ENCODE data around the gene TMEM151B. TPM values are rescaled to one million over a fixed set of nuclear protein-coding genes. Genes with fewer than 3 reads are reported as not detected.
A peak's percentile ranks its signal among the peaks of the same experiment; 100 is the strongest.
"Not testable (repeated sequence)": the region's sequence is repeated elsewhere in the genome, so short reads cannot be mapped to it uniquely, and the experiment has no call there.

Gene TMEM151B
- total and polyA plus RNA-seq, 4 donors = 9.3 to 53.1 (median 34.5) TPM

GRCh38 chr6:44341095-44341890 lies 71.0 kb downstream of the TMEM151B start:
- Histone ChIP-seq H3K4me1 (ENCODE audit: control insufficient read depth, insufficient read depth, low read length) (peaks cover 9% of the 10 kb centered on the region), H3K9me3 (ENCODE audit: control insufficient read depth, insufficient read depth, low read length) (no peaks in the 10 kb centered on the region), H3K4me3 (ENCODE audit: low read depth, low read length) (no peak overlapping the region), H3K36me3 (ENCODE audit: control insufficient read depth, insufficient read depth, low read length) (peaks cover 2% of the 10 kb centered on the region), H3K27me3 (ENCODE audit: control insufficient read depth, insufficient read depth, low read length) (peaks cover 14% of the 10 kb centered on the region), H3K27ac (ENCODE audit: low read depth, low read length) (no peak overlapping the region)
- DNase-seq (ENCODE audit: low read depth in 4 of 6, low spot score in 6 of 6) = no peak
- WGBS (ENCODE audit: insufficient coverage) = 48% methylated on average over 5 of the region's 8 CpGs

GRCh38 chr6:44342052-44342451 lies 71.8 kb downstream of the TMEM151B start:
- Histone ChIP-seq H3K27me3 (ENCODE audit: control insufficient read depth, insufficient read depth, low read length) (peaks cover 16% of the 10 kb centered on the region), H3K4me3 (ENCODE audit: low read depth, low read length) (no peak overlapping the region), H3K27ac (ENCODE audit: low read depth, low read length) (no peak overlapping the region), H3K9me3 (ENCODE audit: control insufficient read depth, insufficient read depth, low read length) (no peaks in the 10 kb centered on the region), H3K4me1 (ENCODE audit: control insufficient read depth, insufficient read depth, low read length) (peaks cover 9% of the 10 kb centered on the region), H3K36me3 (ENCODE audit: control insufficient read depth, insufficient read depth, low read length) (peaks cover 2% of the 10 kb centered on the region)
- DNase-seq (ENCODE audit: low read depth in 4 of 6, low spot score in 6 of 6) = peak in 2 of 6 donors; percentile 33 to 53
- WGBS (ENCODE audit: insufficient coverage) = 72% methylated on average over 4 of the region's 6 CpGs

GRCh38 chr6:44342489-44342888 lies 72.2 kb downstream of the TMEM151B start, which contains the start of gene SPATS1:
Gene SPATS1, plus strand, starts transcription at chr6:44342650. Its CDS starts 446 bp downstream, at chr6:44343096.
- DNase-seq (ENCODE audit: low read depth in 4 of 6, low spot score in 6 of 6) = peak in 2 of 6 donors; percentile 39 to 47
- Histone ChIP-seq H3K9me3 (ENCODE audit: control insufficient read depth, insufficient read depth, low read length) (no peaks in the 10 kb centered on the region), H3K36me3 (ENCODE audit: control insufficient read depth, insufficient read depth, low read length) (peaks cover 2% of the 10 kb centered on the region), H3K27ac (ENCODE audit: low read depth, low read length) (no peak within 1 kb of the TSS), H3K4me1 (ENCODE audit: control insufficient read depth, insufficient read depth, low read length) (peaks cover 9% of the 10 kb centered on the region), H3K27me3 (ENCODE audit: control insufficient read depth, insufficient read depth, low read length) (peaks cover 16% of the 10 kb centered on the region), H3K4me3 (ENCODE audit: low read depth, low read length) (peak within 1 kb of the TSS; percentile 9)
- WGBS (ENCODE audit: insufficient coverage) = 3% methylated on average over 30 of the region's 31 CpGs

GRCh38 chr6:44346818-44347217 lies 76.6 kb downstream of the TMEM151B start:
- DNase-seq (ENCODE audit: low read depth in 4 of 6, low spot score in 6 of 6); H3K27ac ChIP-seq (ENCODE audit: low read depth, low read length); H3K4me3 ChIP-seq (ENCODE audit: low read depth, low read length); H3K4me1 ChIP-seq (ENCODE audit: control insufficient read depth, insufficient read depth, low read length); H3K9me3 ChIP-seq (ENCODE audit: control insufficient read depth, insufficient read depth, low read length); H3K36me3 ChIP-seq (ENCODE audit: control insufficient read depth, insufficient read depth, low read length): not testable (repeated sequence)
- H3K27me3 ChIP-seq (ENCODE audit: control insufficient read depth, insufficient read depth, low read length) = peaks cover 16% of the 10 kb centered on the region
- WGBS (ENCODE audit: insufficient coverage) = 100% methylated on average over 2 of the region's 4 CpGs

- WGBS (ENCODE audit: insufficient coverage) = 73% methylated on average over 6 of the region's 6 CpGs
- H3K27ac ChIP-seq (ENCODE audit: low read depth, low read length) = no peak overlapping the region
- H3K4me1 ChIP-seq (ENCODE audit: control insufficient read depth, insufficient read depth, low read length) = no peaks in the 10 kb centered on the region
- DNase-seq (ENCODE audit: low read depth in 4 of 6, low spot score in 6 of 6) = no peak
- no peaks in the 10 kb centered on the region for H3K9me3 ChIP-seq (ENCODE audit: control insufficient read depth, insufficient read depth, low read length)
- no peak overlapping the region for H3K4me3 ChIP-seq (ENCODE audit: low read depth, low read length)
- peaks cover 2% of the 10 kb centered on the region for H3K27me3 ChIP-seq (ENCODE audit: control insufficient read depth, insufficient read depth, low read length)
- H3K36me3 ChIP-seq (ENCODE audit: control insufficient read depth, insufficient read depth, low read length) = no peaks in the 10 kb centered on the region
These were observed 79.8 kb downstream of the TMEM151B start for GRCh38 chr6:44349904-44350649.

GRCh38 chr6:44350650-44350994 lies 80.4 kb downstream of the TMEM151B start:
- H3K9me3 ChIP-seq (ENCODE audit: control insufficient read depth, insufficient read depth, low read length); H3K27me3 ChIP-seq (ENCODE audit: control insufficient read depth, insufficient read depth, low read length); H3K4me3 ChIP-seq (ENCODE audit: low read depth, low read length); H3K36me3 ChIP-seq (ENCODE audit: control insufficient read depth, insufficient read depth, low read length); DNase-seq (ENCODE audit: low read depth in 4 of 6, low spot score in 6 of 6); H3K4me1 ChIP-seq (ENCODE audit: control insufficient read depth, insufficient read depth, low read length); H3K27ac ChIP-seq (ENCODE audit: low read depth, low read length): not testable (repeated sequence)
- 100% methylated on average over 2 of the region's 4 CpGs for WGBS (ENCODE audit: insufficient coverage)

GRCh38 chr6:44352259-44352658 lies 82.0 kb downstream of the TMEM151B start:
- no peak for DNase-seq (ENCODE audit: low read depth in 4 of 6, low spot score in 6 of 6)
- no peaks in the 10 kb centered on the region for H3K27me3 ChIP-seq (ENCODE audit: control insufficient read depth, insufficient read depth, low read length)
- H3K27ac ChIP-seq (ENCODE audit: low read depth, low read length) = no peak overlapping the region
- WGBS (ENCODE audit: insufficient coverage) = 100% methylated on average over 2 of the region's 4 CpGs
- no peaks in the 10 kb centered on the region for H3K36me3 ChIP-seq (ENCODE audit: control insufficient read depth, insufficient read depth, low read length)
- no peaks in the 10 kb centered on the region for H3K9me3 ChIP-seq (ENCODE audit: control insufficient read depth, insufficient read depth, low read length)
- H3K4me3 ChIP-seq (ENCODE audit: low read depth, low read length) = no peak overlapping the region
- H3K4me1 ChIP-seq (ENCODE audit: control insufficient read depth, insufficient read depth, low read length) = no peaks in the 10 kb centered on the region

- Histone ChIP-seq H3K4me3 (ENCODE audit: low read depth, low read length) (no peak overlapping the region), H3K9me3 (ENCODE audit: control insufficient read depth, insufficient read depth, low read length) (no peaks in the 10 kb centered on the region), H3K27me3 (ENCODE audit: control insufficient read depth, insufficient read depth, low read length) (no peaks in the 10 kb centered on the region), H3K4me1 (ENCODE audit: control insufficient read depth, insufficient read depth, low read length) (no peaks in the 10 kb centered on the region), H3K36me3 (ENCODE audit: control insufficient read depth, insufficient read depth, low read length) (no peaks in the 10 kb centered on the region), H3K27ac (ENCODE audit: low read depth, low read length) (no peak overlapping the region)
- WGBS (ENCODE audit: insufficient coverage) = no CpG with 5 or more reads among the region's 2 CpGs
- DNase-seq (ENCODE audit: low read depth in 4 of 6, low spot score in 6 of 6) = no peak
These were observed 83.1 kb downstream of the TMEM151B start for GRCh38 chr6:44353336-44353735.

GRCh38 chr6:44355640-44356039 lies 85.4 kb downstream of the TMEM151B start:
- no peaks in the 10 kb centered on the region for H3K9me3 ChIP-seq (ENCODE audit: control insufficient read depth, insufficient read depth, low read length)
- H3K4me3 ChIP-seq (ENCODE audit: low read depth, low read length) = no peak overlapping the region
- no peaks in the 10 kb centered on the region for H3K36me3 ChIP-seq (ENCODE audit: control insufficient read depth, insufficient read depth, low read length)
- WGBS (ENCODE audit: insufficient coverage) = 91% methylated on average over 2 of the region's 4 CpGs
- H3K4me1 ChIP-seq (ENCODE audit: control insufficient read depth, insufficient read depth, low read length) = no peaks in the 10 kb centered on the region
- no peaks in the 10 kb centered on the region for H3K27me3 ChIP-seq (ENCODE audit: control insufficient read depth, insufficient read depth, low read length)
- no peak for DNase-seq (ENCODE audit: low read depth in 4 of 6, low spot score in 6 of 6)
- H3K27ac ChIP-seq (ENCODE audit: low read depth, low read length) = no peak overlapping the region

All from spinal cord (tissue), 10 donors.